GM08714 (cell line): Measurements from ENCODE around the gene EFNA4.

Experiments
- H3K4me3 ChIP-seq: fragments of 200-500 bp; sonication (Bioruptor generic); 2 replicates; pipeline ENCODE4 v1.5.1; 2014; ENCODE audit warnings: mild to moderate bottlenecking, low read length, inconsistent platforms
- ZNF274 ChIP-seq: IDR thresholded peaks from 2 replicates; pipeline ENCODE4 v1.6.1; 2012; ENCODE audit warnings: mild to moderate bottlenecking, low read depth, low read length

Gene EFNA4

DNA sequence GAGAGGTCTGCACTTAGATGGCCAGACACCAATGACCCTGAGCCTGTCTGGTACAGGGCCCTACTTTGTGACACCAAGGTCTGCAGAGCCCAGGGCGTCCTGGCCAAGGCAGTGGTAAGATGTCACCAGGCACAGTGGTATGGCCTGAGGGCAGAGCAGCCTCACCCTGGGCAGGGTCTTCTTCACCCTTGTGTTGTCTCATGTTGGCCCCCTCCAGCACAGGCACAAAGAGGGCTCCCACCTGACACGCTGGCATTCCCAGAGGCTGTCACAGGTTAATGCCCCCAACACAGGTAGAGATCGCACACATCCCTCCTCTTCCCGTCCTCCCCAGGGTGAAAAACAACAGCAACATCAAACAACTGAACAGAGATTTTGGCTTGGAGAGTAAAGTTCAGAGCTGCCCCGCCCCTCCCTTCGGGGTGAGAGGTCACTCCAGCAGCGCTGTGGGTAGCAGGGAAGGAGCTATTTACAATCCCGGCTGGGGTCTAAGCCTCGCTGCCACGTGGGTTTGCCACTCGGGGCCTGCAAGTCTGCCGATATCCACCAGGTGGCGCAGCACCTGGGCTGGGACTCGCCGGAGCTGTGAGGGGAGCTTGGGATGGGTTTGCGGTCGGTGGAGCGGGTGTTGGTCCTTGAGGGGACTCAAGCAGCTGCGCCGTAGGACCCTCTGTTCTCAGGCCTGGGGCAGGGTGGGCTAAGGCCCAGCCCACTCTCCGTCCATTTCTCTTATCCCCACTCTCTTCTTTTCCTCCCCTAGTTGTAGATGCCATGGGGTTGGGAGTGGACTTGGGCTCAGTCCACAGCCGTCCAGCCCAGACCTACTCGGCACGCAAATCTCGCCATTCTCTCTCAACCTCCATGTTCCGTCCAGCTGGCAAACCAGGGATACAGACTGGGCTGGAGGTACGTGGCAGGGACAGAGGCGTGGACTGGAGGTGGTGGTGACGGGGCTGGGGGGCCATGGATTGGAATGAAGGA is 27.8 kb downstream of the EFNA4 start:
- TF ChIP-seq ZNF274: no peak

DNA sequence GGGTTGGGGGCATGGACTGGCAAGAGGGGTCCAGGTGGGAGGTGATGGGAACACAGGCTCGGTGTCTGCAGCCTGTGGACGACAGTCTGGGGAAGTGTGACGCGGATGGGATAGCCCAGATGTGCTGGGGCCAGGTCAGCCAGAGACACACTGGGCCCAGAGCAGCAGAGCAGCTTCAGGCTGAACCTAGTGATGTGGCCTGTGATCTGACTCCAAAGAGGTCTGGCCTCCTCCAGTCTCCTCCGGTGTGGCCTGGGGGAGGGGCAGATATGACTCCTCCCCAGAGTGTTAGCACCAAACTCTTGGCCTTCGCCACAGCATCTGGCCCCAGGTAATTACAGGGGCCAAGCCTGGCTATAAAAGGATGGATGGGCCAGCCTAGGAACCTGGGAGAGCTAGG is 28.6 kb downstream of the EFNA4 start:
- TF ChIP-seq ZNF274: no peak
- H3K4me3 ChIP-seq: no peak overlapping the region

More for the DNA sequence above, 27.8 kb downstream of the EFNA4 start:
- no peak overlapping the region for H3K4me3 ChIP-seq

DNA sequence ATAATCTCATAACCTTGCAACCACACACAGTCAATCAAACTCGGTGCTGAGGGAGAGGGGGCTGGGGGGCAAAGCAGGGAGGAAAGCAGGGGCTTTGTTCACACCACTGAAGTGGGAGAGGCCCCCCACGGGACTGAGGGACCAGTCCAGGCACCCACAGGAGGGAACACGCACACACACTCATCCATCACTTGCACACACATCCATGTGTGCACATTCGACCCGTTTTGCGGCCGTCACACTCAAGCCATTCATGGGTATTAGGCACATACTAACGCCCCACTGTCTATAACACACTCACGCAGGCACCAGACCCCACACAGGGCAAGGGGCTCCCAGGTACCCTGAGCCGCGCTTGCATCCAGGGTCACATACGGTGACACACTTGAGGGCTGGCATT is 29.1 kb downstream of the EFNA4 start:
- no peak overlapping the region for H3K4me3 ChIP-seq
- TF ChIP-seq ZNF274: no peak

DNA sequence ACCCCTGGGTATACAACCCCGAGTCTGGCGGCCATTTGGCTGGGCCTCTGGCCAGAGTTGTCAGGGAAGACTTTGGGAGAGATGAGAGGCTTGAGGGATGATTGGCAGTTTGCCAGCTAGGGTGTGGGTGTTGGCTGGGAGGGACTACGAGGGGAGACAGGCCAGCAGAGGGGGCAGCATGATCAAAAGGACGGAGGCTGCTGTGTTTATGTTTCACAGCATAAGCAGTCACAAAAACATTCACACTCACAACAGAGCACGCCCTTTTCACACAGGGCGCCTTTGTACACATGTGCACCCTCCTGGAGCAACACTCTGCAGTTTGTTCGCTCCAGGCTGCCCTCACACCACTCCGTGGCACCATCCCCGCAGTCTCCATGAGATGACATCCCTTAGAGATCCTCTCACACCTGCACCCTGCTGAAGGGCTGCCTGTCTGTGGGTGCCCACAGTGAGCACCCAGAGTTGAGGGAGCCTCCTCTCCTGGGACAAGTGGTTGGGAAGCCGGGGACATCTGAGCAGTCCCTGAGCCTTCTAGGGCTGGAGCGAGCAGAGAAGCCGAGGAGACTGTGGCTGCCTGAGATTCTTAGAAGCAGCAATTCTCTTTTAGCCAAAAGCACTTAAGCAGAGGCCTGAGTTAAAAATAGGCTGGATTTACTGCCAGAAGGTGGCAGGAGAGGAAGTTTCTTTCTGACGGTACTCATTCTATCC is 30.5 kb downstream of the EFNA4 start:
- TF ChIP-seq ZNF274: no peak
- H3K4me3 ChIP-seq: no peak overlapping the region

DNA sequence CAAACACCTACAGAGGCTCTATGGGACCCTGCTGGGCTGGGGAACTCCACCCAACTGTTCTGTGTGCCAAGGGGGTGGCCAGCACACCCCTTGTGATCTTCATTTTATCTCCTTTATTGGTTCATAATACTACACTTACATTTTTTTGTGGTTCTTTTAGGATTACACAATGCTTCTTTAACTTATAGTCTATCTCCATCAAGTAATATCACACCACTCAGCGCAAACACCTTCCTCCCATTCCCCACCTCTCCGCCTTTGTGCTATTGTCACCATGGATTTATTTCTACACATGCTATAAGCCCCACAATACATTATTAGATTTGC is 31.0 kb downstream of the EFNA4 start:
- TF ChIP-seq ZNF274: no peak
- no peak overlapping the region for H3K4me3 ChIP-seq

DNA sequence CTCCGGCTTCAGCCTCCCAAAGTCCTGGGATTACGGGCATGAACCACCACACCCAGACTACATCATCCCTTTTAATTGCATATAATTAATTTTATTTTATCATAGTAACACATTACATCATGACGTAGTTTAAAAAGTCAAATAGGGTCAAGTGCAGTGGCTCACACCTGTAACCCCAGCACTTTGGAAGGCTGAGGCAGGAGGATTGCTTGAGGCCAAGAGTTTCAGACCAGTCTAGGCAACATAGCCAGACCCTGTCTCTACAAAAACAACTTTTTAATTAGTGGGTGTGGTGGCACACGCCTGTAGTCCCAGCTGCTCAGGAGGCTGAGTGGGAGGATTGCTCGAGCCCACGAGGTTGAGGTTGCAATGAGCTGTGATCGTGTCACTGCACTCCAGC is 35.8 kb downstream of the EFNA4 start:
- no peak for TF ChIP-seq ZNF274
- H3K4me3 ChIP-seq: no peak overlapping the region

DNA sequence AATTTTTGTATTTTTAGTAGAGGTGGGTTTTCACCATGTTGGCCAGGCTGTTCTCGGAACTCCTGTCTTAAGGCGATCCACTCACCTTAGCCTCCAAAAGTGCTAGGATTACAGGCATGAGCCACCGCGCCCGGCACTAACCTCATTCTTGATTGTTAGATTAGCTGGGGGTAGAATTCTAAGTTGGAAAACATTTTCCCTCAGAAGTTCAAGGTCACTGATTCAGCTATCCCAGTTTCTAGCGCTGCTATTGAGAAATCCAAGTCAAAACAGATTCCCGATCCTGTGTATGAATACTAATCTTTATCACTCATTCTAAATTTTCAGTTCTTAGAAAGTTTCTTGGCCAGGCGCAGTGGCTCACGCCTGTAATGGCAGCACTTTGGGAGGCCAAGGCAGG is 39.8 kb downstream of the EFNA4 start:
- no peak overlapping the region for H3K4me3 ChIP-seq
- TF ChIP-seq ZNF274: no peak

DNA sequence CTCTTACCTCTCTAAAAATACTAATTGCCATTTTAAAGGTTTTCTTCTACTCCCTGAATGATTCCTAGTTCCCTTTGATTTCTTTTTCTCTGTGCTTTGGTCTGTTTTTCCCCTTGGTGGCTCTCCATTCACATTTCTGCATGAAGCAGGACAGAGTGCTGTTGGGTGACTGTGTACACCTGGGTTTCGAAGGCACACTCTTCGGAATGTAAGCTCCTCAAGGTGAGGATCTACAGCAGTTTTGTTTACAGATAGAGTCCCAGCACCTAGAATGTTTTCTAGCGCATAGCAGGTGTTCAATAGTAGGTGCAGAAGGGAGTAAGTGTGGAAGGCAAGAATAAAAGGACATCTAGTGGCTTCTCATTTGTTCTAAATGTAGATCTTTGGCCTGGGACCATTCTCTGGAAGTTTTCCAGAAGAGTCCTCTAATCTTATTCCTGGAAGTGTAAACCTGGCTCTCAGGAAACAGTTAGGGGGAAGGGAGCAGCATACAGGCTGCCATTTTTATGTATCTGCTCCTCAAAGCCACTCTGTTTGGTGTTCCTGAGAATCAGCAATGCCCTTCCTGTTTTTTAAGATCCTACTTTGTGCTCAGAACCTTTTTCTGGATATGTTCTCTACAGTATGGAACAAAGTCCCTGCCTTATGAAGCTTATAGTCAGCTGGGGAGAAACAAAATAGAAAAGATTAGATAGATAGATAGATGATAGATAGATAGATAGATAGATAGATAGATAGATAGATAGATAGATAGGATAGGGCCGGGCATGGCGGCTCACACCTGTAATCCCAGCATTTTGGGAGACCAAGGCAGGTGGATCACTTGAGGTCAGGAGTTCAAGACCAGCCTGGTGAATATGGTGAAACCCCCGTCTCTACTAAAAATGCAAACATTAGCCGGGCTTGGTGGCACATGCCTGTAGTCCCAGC is 41.3 kb downstream of the EFNA4 start:
- H3K4me3 ChIP-seq: no peak overlapping the region

DNA sequence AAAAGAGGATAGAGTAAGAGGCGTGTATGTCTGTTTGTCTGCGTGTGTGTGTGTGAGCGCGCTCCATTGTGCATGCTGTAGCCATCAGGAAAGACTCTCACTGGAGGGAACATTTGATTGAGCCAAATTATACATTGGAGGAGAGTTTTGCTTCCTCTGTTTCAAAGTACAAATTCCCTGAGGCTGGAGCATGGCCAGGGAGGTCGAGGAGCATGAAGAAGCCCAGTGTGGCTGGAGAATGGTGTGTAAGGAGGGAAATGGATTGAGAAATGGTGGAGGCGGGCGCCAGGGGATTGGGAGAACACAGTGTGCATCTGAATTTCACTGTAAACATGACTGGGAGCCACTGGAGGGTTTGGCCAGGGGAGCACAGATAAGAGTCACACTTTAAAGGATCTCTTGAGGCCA is 42.1 kb downstream of the EFNA4 start:
- no peak overlapping the region for H3K4me3 ChIP-seq
- no peak for TF ChIP-seq ZNF274

More for the DNA sequence above, 41.3 kb downstream of the EFNA4 start:
- TF ChIP-seq ZNF274: no peak

DNA sequence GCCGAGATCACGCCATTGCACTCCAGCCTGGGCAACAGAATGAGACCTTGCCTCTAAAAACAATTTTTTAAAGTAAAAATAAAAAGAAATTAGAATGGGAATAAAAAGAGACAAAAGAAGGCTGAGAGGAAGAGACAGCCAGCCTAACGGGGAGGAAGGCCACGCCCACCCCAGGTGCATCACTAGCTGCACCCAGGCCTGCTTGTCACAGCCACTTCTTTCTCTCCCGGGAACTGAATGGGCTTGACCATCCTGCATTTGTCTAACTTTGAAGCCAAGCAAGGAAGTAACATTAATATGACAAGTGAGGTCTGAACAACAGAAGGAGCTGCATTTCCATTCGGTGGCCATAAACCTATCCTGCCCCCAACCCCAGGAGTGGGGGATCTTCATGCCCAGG is 43.3 kb downstream of the EFNA4 start:
- no peak for TF ChIP-seq ZNF274

DNA sequence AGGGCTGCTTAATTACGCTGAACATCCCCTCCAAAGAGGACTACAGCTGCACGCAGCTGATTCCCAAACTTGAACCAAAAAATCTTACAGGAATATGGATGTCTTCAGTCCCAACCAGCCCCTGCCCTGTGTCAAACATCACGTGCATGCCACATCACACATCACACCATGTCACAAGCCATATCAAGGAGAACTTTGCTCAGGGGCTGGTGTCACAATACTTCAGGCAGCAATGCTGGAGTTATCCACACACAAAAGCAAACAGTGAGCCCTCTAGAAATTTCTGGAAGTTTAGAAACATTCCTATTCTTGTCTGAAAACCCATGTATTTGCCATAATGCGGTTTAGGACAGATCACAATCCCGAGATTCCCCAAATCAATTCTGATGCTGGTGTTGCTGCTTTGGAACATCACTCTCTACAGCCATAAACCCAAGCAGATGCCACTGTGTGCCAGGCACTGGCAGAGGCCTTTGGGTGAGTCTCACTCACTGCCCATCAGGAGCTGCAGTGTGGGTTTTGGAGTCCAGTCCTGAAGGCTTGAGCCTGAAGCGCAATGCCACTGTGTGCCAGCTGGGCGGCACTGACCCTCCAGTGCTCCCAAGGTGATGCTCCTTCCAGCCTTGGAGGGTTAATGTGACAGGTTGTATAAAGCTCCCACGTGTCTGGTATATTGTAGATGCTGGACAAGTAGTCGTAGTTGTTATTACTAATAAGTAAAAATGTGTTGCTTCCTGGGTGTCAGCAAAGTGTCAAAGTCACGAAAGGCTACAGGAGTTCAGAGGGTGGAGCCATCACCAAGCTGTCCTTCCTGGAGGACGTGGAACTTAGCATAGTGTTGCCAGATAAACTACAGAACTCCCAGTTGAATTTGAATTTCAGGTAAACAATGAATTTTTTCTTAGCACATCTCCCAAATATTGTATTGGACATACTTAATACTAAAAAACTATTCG is 44.0 kb downstream of the EFNA4 start:
- no peak for TF ChIP-seq ZNF274
- no peak overlapping the region for H3K4me3 ChIP-seq

More for the DNA sequence above, 43.3 kb downstream of the EFNA4 start:
- H3K4me3 ChIP-seq: no peak overlapping the region

DNA sequence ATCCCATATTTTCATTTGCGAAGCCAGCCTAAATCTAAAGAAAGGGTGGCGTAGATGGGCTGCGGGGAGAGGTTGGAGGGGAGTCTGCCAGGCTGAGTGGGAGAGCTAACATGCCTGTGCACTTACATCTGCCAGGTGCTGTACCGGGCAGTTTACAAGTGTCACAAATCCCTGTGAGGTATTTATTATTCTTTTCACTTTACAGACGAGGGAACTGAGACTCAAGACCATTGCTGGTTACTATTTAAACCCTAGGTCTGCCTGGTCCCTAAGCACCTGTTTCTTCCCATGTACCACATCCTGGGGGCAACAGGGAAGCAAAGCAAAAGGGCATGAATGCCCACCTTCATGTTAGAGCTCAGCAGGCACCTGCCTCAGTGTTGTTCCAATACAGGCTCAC is 44.8 kb downstream of the EFNA4 start:
- no peak overlapping the region for H3K4me3 ChIP-seq
- TF ChIP-seq ZNF274: no peak

DNA sequence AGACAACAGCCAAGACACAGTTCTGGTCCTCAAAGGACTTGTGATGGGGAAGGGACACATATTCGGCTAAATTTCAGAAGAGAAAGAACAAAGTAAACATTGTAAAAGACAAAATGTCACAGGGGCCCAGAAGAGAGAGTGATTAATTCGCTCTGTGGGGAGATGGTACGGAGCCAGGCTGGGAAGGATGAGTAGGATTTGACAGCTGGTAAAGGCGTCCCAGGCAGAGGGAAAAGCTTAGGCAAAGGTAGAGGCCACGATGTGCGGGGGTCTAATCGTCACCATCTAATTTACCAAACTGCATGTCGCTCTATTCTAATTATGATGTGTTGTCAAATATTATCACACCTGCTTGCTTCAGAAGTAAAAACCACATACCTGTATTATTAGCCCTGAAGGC is 46.8 kb downstream of the EFNA4 start:
- no peak for TF ChIP-seq ZNF274
- no peak overlapping the region for H3K4me3 ChIP-seq
